ENCODE results near the gene ZNF284.
"Not testable (repeated sequence)": the region's sequence is repeated elsewhere in the genome, so short reads cannot be mapped to it uniquely, and the experiment has no call there.

Gene ZNF284

DNA sequence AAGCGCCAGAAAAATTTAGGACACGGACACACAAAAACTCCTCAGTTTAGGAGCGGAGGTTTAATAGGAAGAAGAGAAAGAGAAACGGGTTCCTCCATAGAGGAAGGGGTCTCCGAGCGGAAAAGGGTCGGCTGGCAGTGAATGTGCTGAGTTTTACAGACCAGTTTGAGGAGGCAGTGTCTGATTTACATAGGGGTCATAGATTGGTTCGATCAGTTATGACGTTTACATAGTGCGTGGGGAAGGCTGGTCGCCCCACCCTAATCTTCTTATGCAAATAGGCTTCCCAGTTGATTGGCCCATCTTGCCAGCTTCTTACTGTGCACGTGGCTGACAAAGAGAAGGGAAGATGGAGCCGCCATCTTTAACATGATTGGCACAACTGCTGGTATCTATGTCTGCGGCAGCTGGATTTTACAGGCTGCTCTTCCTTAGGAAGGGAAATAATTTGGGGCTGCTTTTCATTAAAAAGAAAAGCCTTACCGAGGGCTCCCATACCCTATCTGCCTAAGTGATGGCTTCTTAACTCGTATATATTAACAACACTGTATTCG lies 40.0 kb downstream of the ZNF284 start:
- peak; percentile 51 to 60 for DNase-seq (ENCODE audit: low read depth in 2 of 2)

GRCh38 chr19:44112802-44113137 lies 40.8 kb downstream of the ZNF284 start:
- DNase-seq (ENCODE audit: low read depth in 2 of 2), result no peak

- peak; percentile 97 for DNase-seq (ENCODE audit: low read depth in 2 of 2)
These were observed 41.3 kb downstream of the ZNF284 start, which contains the start of gene ZNF225 for GRCh38 chr19:44113138-44113783. TSS of gene ZNF225 (plus strand) at chr19:44113399. CDS start at chr19:44115828, 2,429 bp downstream.

- DNase-seq (ENCODE audit: low read depth in 2 of 2), result no peak
These were observed 41.9 kb downstream of the ZNF284 start for GRCh38 chr19:44113784-44114390.

DNA sequence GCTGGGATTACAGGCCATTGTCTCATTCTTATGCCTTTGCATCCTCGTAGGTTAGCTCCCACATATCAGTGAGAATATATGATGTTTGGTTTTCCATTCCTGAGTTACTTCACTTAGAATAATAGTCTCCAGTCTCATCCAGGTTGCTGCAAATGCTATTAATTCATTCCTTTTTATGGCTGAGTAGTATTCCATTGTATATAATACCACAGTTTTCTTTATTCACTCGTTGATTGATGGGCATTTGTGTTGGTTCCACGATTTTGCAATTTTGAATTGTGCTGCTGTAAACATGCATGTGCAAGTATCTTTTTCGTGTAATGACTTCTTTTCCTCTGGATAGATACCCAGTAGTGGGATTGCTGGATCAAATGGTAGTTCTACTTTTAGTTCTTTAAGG lies 49.2 kb downstream of the ZNF284 start:
- DNase-seq (ENCODE audit: low read depth in 2 of 2), result not testable (repeated sequence)

GRCh38 chr19:44131955-44132354 lies 60.0 kb downstream of the ZNF284 start:
- no peak for DNase-seq (ENCODE audit: low read depth in 2 of 2)
